Heart left ventricle (tissue), 13 donors: ENCODE results near the gene PRKAA1.

Experiments used
- CTCF ChIP-seq, 12 donors: fragments of 200-600 bp; sonication (generic) in 4 of 12; IDR thresholded peaks; one replicate each; pipeline versions ENCODE4 v1.5.0 to v1.8.0; 2018 to 2022; ENCODE audit warnings: antibody characterized with exemption in 12 of 12, mild to moderate bottlenecking in 5 of 12
- POLR2A ChIP-seq, 2 donors: fragments of 450-650 bp; IDR thresholded peaks; one replicate each; pipeline ENCODE4 v1.6.1; 2017; ENCODE audit warnings: antibody characterized with exemption in 2 of 2, mild to moderate bottlenecking in 2 of 2, moderate library complexity in 2 of 2
- donor health status: ischemic (EF 13 %, LVEDD 7.1; RV severe dilation, severe dysfunction).
- donor health status: DM: no; HTN: yes; CAD: no.
- donor health status: DM: no; HTN: no; CAD: no.
- donor health status: ischemic (EF 25% LVEDD 6.9; RV normal size, moderate dysfunction).
- donor health status: ischemic (EF 25% LVEDD 5.7; RV mildly dilated, moderate dysfunction).
- donor health status: ischemic (EF 35%, LVEDD 5.7; RV mildly dilated, moderate dysfunction).
- donor health status: nonischemic (EF 11% LVEDD 7.7; RV severe dilation, severe dysfunction).
- donor health status: DM: yes; HTN: yes; CAD: no.
- donor health status: PGD.
- donor health status: ischemic (EF 29% LVEDD 5.4; RV normal size, mild dysfunction).
- donor health status: nonischemic (EF 23%, LVEDD 6.1; RV moderate dilation, normal function).

- TF ChIP-seq CTCF (IDR thresholded peaks at IDR 0.05): no peak
- TF ChIP-seq POLR2A (IDR thresholded peaks at IDR 0.05): no peak
Measured at GRCh38 chr5:40791715-40792139, 6.4 kb downstream of the PRKAA1 start.
